AG09319 (cell line): Measurements from ENCODE around the gene HLCS.

Source experiments
- DNase-seq: peaks from one replicate; pipeline ENCODE4 v3.0.0-alpha.2; 2010; ENCODE audit warnings: low read depth; ENCODE audit errors: extremely low read depth
- TF ChIP-seq, protein P1 (sequence below): IDR thresholded peaks from 2 replicates; pipeline ENCODE4 v1.5.1; 2011; ENCODE audit warnings: low read depth, mild to moderate bottlenecking, inconsistent platforms, low read length, moderate library complexity

HLCS gene

DNA sequence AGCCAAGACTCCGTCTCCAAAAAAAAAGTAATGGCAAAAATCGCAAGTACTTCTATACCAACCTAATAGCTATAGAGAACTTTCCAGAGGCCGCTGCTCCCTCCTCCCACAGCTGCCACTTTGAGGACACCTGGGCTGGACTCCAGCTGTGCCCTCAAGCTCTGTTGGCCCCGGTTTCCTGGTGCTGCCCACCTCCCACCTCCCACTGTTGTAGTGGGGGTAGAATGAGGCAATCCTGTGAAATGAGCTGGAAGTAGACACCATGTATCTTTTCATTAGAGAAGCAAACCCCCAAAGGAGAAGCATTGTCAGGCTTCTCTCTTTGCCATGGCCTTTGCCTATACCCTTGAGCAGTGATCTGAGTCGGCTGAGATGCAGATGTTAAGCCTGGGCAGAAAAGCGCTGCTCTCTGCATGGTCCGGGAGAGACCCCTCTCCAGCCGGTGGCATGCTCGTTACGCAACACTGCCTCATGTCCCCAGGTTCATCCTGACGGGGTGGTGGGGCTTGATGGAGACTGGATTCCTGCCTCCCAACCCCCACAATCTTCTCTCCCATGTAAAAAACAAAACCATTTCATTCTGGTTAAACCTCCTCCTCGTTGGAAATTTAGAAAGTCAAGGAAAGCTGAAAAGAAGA, 227.9 kb downstream of the HLCS start:
- TF ChIP-seq, protein P1, sequence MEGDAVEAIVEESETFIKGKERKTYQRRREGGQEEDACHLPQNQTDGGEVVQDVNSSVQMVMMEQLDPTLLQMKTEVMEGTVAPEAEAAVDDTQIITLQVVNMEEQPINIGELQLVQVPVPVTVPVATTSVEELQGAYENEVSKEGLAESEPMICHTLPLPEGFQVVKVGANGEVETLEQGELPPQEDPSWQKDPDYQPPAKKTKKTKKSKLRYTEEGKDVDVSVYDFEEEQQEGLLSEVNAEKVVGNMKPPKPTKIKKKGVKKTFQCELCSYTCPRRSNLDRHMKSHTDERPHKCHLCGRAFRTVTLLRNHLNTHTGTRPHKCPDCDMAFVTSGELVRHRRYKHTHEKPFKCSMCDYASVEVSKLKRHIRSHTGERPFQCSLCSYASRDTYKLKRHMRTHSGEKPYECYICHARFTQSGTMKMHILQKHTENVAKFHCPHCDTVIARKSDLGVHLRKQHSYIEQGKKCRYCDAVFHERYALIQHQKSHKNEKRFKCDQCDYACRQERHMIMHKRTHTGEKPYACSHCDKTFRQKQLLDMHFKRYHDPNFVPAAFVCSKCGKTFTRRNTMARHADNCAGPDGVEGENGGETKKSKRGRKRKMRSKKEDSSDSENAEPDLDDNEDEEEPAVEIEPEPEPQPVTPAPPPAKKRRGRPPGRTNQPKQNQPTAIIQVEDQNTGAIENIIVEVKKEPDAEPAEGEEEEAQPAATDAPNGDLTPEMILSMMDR, result no peak
- no peak for DNase-seq

DNA sequence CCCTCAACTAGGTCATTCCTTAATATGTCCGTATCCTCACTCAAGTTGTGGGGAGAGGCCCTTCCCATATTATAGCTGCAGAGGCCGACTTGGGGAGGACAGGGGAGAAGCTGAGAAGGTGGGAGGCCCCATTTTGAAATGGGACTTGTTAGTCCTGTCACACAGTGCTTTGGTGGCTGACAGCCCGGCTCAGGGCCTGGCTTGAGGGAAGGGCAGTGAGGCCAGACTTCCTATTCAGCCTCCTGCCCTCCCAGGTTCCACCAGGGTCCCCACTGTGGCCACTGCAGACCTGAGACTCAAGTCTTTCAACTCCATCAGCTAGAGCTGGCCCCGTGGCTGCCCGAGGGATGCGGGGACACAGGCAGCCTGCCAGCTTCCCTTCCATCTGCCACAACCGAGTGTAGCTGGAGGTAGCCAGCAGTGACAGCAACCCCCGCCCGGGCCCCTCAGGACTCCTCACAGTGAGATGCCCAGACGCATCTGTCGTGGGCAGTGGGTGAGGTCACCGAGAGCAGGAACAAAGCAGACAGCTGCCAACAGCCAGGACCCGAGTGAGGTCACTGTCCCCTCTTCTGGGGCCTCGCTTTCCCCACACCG, 230.6 kb downstream of the HLCS start:
- DNase-seq, result no peak
- TF ChIP-seq, protein P1, result no peak

DNA sequence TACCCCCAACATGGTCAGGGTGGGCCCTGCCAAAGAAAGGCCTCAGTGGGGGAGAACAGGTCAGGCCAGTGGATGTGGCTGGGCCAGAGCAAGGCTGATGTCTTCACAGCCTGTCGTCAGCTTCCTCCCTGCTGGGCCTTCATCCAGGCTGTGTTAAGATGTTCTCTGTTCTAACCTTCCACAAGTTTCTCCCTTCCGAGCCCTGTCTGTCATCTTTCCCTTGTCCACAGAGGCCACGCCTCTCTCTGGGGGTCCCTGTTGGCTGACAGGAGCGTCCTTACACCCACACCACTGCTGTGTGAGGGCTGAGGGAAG, 231.3 kb downstream of the HLCS start:
- DNase-seq, result no peak
- TF ChIP-seq, protein P1, result no peak

DNA sequence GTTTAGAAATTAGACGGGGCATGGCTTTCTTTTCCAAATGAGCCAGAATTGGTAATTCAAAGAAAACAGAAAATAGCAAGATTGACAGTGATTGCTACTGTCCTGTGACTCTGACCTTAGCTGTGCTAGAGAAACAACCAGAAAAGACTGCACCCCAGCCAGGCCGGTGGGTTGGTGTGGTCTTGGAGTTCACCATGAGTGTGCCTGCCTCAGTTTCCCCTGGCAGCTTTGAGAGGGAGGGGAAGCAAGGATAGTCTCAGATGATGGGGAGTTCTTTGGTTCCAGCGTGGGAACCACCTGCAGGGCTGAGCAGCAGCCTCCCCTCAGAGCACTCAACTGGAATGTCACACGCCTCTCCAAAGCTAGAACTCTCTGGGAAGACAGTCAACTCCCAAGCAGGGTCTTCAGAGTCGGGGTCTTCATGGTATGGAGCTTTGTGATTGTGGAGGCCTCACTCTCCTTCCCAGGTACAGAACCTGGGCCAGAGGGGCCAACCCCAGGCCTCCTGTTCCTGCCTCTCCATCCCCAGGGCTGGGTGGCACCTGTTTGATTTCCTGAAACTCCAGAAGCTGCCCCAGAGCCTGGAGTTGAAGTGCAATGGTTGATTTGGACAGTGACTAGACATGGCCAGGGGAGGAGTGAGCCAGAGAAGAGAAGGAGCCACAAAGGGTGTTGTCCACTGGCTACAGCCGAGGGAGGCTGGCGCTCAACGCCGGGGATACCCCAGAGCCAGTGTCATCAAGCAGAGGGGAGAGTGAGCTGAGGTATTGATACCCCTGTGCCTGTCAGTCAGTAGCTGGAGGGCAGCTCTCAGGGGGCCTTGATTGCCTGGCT, 231.9 kb downstream of the HLCS start:
- DNase-seq, result no peak
- TF ChIP-seq, protein P1, result no peak

DNA sequence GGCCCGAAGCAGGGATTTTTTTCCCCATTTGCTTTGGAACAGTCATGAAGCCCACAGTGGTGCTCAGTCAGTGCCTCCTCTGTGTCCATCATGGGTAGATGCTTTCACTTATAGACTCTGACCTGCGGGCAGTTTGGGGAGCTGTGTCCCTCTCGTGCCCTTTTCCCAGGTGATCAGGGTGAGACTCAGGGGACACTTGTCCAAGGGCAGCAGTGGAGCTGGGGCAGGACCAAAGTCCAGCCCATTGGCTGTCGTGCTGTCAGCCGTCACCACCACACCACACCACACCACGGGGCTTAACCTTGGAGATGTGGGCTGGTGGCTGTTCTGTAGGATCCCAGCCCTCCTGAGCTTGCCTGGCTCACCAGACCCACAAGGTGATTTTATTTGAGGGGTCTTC, 232.6 kb downstream of the HLCS start:
- TF ChIP-seq, protein P1, result no peak
- no peak for DNase-seq

DNA sequence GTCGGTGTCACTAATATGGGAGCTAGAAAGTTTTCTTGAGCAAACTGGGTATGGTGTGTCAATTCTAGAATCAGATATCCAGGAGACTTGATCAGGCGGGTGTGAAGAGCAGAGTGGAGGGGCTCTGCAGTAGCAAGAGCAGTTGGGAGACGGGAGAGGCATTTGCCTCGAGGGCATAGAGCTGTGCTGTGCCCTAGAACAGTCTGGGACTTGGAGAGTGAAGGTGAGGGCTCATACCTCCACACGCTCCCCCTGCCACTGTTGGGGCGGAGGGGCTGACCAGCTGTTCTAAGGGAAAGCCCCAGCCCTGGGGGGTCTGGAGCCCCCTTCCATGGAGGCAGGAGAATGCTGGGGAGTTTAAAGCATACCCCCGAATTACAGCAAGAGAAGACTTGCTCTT, 233.7 kb downstream of the HLCS start:
- TF ChIP-seq, protein P1, result no peak
- no peak for DNase-seq

DNA sequence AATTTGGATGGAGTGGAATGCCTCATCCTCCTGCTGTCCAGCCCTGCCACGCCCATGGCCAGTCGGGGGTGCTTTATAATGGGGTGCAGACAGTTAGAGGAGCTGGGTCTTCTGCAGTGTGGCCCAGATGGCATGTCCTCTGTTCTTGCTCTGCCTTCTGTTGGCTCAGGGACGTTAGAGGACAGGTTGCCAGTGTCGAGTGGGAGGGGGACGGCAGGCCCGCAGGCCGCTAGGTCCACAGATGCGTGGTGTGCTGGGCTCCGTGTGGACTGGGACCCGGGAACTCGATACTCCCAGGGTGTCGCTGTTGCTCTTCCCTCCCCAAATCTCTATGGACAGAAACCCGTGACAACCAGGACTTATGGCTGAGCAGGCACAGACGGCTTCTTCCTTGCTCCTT, 234.3 kb downstream of the HLCS start:
- no peak for DNase-seq
- TF ChIP-seq, protein P1, result no peak
